ENCODE data around the gene ATXN1. TPM values are rescaled to one million over a fixed set of nuclear protein-coding genes. Genes with fewer than 3 reads are reported as not detected.
A peak's percentile ranks its signal among the peaks of the same experiment; 100 is the strongest.

ATXN1 gene
- total RNA-seq, 1 experiment from 2014 or later: 27.0 TPM

DNA sequence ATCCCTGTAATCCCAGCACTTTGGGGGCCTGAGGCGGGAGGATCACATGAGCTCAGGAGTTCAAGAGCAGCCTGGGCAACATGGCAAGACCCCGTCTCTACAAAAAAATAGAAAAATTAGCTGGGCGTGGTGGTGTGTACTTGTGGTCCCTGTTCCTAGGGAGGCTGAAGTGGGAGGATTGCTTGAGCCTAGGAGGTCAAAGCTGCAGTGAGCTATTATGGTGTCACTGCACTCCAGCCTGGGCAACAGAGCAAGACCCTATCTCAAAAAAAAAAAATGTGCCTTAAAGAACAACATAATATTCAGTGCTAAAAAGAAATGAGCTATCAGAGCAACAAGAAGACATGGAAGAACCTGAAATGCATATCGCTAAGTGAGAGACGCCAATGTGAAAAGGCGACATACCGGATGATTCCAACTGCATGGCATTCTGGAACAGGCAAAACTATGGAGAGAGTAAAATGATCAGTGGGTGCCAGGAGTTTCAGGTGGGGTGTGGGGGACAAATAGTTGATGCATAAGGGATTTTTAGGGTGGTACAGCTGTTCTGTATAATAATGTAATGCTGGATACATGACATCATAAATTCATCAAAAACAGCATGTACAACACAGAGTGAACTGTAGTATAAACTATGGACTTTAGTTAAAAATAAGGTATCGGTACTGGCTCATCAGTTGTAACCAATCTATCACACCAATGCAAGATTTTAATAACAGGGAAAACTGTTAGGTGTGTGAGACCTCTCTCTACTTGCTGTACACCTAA lies 442.1 kb downstream of the ATXN1 start:
- no peak for ATAC-seq
- peak overlapping the region; percentile 54 for H3K9ac ChIP-seq (ENCODE audit: low read length)

DNA sequence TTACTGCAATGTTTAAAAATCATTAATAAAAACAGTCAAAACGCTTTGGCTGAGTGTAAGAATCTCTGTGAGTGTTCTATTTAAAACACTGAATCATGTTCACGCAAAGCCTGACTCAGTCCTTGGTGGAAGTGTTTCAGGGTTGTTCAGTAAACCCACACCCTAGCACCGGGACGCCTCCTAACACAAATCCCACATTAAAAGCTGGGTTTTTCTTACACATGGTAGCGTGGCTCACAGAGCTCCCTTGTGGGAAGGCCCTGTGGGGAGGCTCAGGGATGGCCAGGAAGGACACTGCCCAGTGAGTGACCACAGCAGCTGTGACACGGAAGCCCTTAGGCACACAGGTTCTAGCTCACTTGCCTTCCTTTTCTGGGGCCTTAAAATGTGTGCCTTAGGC lies 442.7 kb downstream of the ATXN1 start:
- ChIA-PET POLR2A (ENCODE audit: unreplicated experiment) (interaction anchor here (0.5 to 0.6 kb wide), 2 partner anchors 227 to 262 kb away, joined by 3 to 7 read pairs; no protein-coding TSS in a partner anchor), CTCF (interaction anchor here (1.1 kb wide), 1 partner anchor 33 kb away, joined by 3 read pairs; no protein-coding TSS in a partner anchor)
- Histone ChIP-seq H3K9me2 (replicated peaks; ENCODE audit: low read length) (no peaks in the 10 kb centered on the region), H3K4me1 (ENCODE audit: insufficient read depth, low read length) (peaks cover 44% of the 10 kb centered on the region), H3K9ac (ENCODE audit: low read length) (peak overlapping the region; percentile 54), H3K27me3 (ENCODE audit: low read length) (no peaks in the 10 kb centered on the region), H4K20me1 (ENCODE audit: low read length) (no peaks in the 10 kb centered on the region), H3K79me2 (ENCODE audit: low read length) (no peaks in the 10 kb centered on the region), H3K36me3 (ENCODE audit: low read depth, low read length) (no peaks in the 10 kb centered on the region), H3K9me3 (ENCODE audit: low read length) (no peaks in the 10 kb centered on the region), H2AFZ (ENCODE audit: low read length) (peak overlapping the region; percentile 28), H3K27ac (ENCODE audit: low read length) (peak overlapping the region; percentile 88), H3K4me2 (ENCODE audit: low read length) (peak overlapping the region; percentile 80), H3K4me3 (ENCODE audit: low read length) (no peak overlapping the region), H3F3A (ENCODE audit: low read length, unreplicated experiment) (no peaks in the 10 kb centered on the region)
- no peak for TF ChIP-seq EZH2 (IDR thresholded peaks at IDR 0.05; ENCODE audit: low read length, unreplicated experiment)
- TF ChIP-seq, protein P1, sequence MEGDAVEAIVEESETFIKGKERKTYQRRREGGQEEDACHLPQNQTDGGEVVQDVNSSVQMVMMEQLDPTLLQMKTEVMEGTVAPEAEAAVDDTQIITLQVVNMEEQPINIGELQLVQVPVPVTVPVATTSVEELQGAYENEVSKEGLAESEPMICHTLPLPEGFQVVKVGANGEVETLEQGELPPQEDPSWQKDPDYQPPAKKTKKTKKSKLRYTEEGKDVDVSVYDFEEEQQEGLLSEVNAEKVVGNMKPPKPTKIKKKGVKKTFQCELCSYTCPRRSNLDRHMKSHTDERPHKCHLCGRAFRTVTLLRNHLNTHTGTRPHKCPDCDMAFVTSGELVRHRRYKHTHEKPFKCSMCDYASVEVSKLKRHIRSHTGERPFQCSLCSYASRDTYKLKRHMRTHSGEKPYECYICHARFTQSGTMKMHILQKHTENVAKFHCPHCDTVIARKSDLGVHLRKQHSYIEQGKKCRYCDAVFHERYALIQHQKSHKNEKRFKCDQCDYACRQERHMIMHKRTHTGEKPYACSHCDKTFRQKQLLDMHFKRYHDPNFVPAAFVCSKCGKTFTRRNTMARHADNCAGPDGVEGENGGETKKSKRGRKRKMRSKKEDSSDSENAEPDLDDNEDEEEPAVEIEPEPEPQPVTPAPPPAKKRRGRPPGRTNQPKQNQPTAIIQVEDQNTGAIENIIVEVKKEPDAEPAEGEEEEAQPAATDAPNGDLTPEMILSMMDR (conservative IDR thresholded peaks at IDR 0.05; ENCODE audit: low read depth, low read length): no peak
- no peak for TF ChIP-seq EZH2phosphoT487 (IDR thresholded peaks at IDR 0.05; ENCODE audit: borderline replicate concordance, low read length)
- intact Hi-C loops (cut with micrococcal nuclease): loop anchor here (5.0 kb wide), 1 partner anchor 81 kb away; the partner anchor contains the start of gene GMPR
- DNase-seq: peak; percentile 71
- peak; percentile 81 for ATAC-seq
- BruUV-seq (replicated peaks): no TSS peak

More for the DNA sequence above, 442.1 kb downstream of the ATXN1 start:
- H2AFZ ChIP-seq (ENCODE audit: low read length): peak overlapping the region; percentile 28
- no peaks in the 10 kb centered on the region for H3K27me3 ChIP-seq (ENCODE audit: low read length)
- peak overlapping the region; percentile 88 for H3K27ac ChIP-seq (ENCODE audit: low read length)
- no peaks in the 10 kb centered on the region for H3F3A ChIP-seq (ENCODE audit: low read length, unreplicated experiment)
- no peaks in the 10 kb centered on the region for H3K9me3 ChIP-seq (ENCODE audit: low read length)
- no TSS peak for BruUV-seq (replicated peaks)
- H3K4me2 ChIP-seq (ENCODE audit: low read length): peak overlapping the region; percentile 80
- H3K4me3 ChIP-seq (ENCODE audit: low read length): peak overlapping the region; percentile 51; the same call in 1 of the 2 replicates
- ChIA-PET CTCF (interaction anchor here (0.6 to 1.1 kb wide), 3 partner anchors 10 to 153 kb away, joined by 3 to 4 read pairs (median 3); no protein-coding TSS in a partner anchor), POLR2A (ENCODE audit: unreplicated experiment) (interaction anchor here (0.5 to 0.6 kb wide), 4 partner anchors 20 to 442 kb away, joined by 3 to 7 read pairs (median 4); partner anchors contain the start of gene ATXN1)
- no peak for DNase-seq
- TF ChIP-seq EZH2phosphoT487 (IDR thresholded peaks at IDR 0.05; ENCODE audit: borderline replicate concordance, low read length): no peak
- TF ChIP-seq, protein P1 (conservative IDR thresholded peaks at IDR 0.05; ENCODE audit: low read depth, low read length): no peak
- H3K9me2 ChIP-seq (replicated peaks; ENCODE audit: low read length): no peaks in the 10 kb centered on the region
- intact Hi-C loops (cut with micrococcal nuclease): loop anchor here (5.0 kb wide), 1 partner anchor 82 kb away; the partner anchor contains the start of gene GMPR
- no peaks in the 10 kb centered on the region for H3K36me3 ChIP-seq (ENCODE audit: low read depth, low read length)
- H3K4me1 ChIP-seq (ENCODE audit: insufficient read depth, low read length): peaks cover 44% of the 10 kb centered on the region
- H4K20me1 ChIP-seq (ENCODE audit: low read length): no peaks in the 10 kb centered on the region
- H3K79me2 ChIP-seq (ENCODE audit: low read length): no peaks in the 10 kb centered on the region

Measured in PC-3 (cell line).